ENCODE results near the gene NFIA.

GRCh38 chr1:61313906-61314422, 231.6 kb downstream of the NFIA start:
- TF ChIP-seq, protein P1, sequence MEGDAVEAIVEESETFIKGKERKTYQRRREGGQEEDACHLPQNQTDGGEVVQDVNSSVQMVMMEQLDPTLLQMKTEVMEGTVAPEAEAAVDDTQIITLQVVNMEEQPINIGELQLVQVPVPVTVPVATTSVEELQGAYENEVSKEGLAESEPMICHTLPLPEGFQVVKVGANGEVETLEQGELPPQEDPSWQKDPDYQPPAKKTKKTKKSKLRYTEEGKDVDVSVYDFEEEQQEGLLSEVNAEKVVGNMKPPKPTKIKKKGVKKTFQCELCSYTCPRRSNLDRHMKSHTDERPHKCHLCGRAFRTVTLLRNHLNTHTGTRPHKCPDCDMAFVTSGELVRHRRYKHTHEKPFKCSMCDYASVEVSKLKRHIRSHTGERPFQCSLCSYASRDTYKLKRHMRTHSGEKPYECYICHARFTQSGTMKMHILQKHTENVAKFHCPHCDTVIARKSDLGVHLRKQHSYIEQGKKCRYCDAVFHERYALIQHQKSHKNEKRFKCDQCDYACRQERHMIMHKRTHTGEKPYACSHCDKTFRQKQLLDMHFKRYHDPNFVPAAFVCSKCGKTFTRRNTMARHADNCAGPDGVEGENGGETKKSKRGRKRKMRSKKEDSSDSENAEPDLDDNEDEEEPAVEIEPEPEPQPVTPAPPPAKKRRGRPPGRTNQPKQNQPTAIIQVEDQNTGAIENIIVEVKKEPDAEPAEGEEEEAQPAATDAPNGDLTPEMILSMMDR (IDR thresholded peaks at IDR 0.05 in 2 of 3, conservative IDR thresholded peaks at IDR 0.05 in 1 of 3; ENCODE audit: insufficient read depth in 2 of 3, low read depth in 1 of 3, low read length in 3 of 3) = no peak
- no peak for TF ChIP-seq POU5F1 (IDR thresholded peaks at IDR 0.05; ENCODE audit: borderline replicate concordance, low read depth, low read length, partially characterized antibody)
- TF ChIP-seq NR3C1 (CRISPR knock-in tag; IDR thresholded peaks at IDR 0.05) = no peak
- no peak for TF ChIP-seq SFPQ (IDR thresholded peaks at IDR 0.05; ENCODE audit: low read depth, low read length)
- no peak for TF ChIP-seq POLR2A (conservative IDR thresholded peaks at IDR 0.05)
